GM19193 (cell line): Measurements from ENCODE around the gene BHLHA15.

Experiments used
- POLR2A ChIP-seq: IDR thresholded peaks from 4 replicates; pipeline ENCODE4 v1.6.1; 2011; ENCODE audit not compliant: insufficient read depth, insufficient read length; ENCODE audit errors: extremely low read depth

BHLHA15 gene

GRCh38 chr7:98211221-98211675 is at the start of gene BHLHA15:
Gene BHLHA15 (plus strand): TSS chr7:98211439. CDS start chr7:98212310, 871 bp downstream.
- TF ChIP-seq POLR2A, result no peak

GRCh38 chr7:98162758-98163157 is 48.5 kb upstream of the BHLHA15 start:
- TF ChIP-seq POLR2A, result no peak

GRCh38 chr7:98163269-98163668 is 48.0 kb upstream of the BHLHA15 start:
- no peak for TF ChIP-seq POLR2A

GRCh38 chr7:98163704-98164494 is 47.3 kb upstream of the BHLHA15 start:
- TF ChIP-seq POLR2A, result no peak

GRCh38 chr7:98165827-98166667 is 45.2 kb upstream of the BHLHA15 start:
- no peak for TF ChIP-seq POLR2A

GRCh38 chr7:98166668-98166970 is 44.6 kb upstream of the BHLHA15 start:
- no peak for TF ChIP-seq POLR2A

GRCh38 chr7:98167653-98168052 is 43.6 kb upstream of the BHLHA15 start:
- TF ChIP-seq POLR2A, result no peak

- no peak for TF ChIP-seq POLR2A
Observed at GRCh38 chr7:98168181-98168903, 42.9 kb upstream of the BHLHA15 start.

- no peak for TF ChIP-seq POLR2A
Observed at GRCh38 chr7:98168904-98169621, 42.2 kb upstream of the BHLHA15 start.

- TF ChIP-seq POLR2A, result no peak
Observed at GRCh38 chr7:98170966-98171365, 40.3 kb upstream of the BHLHA15 start.

- TF ChIP-seq POLR2A, result no peak
Observed at GRCh38 chr7:98171449-98171848, 39.8 kb upstream of the BHLHA15 start.

- no peak for TF ChIP-seq POLR2A
Observed at GRCh38 chr7:98174334-98175259, 36.6 kb upstream of the BHLHA15 start.

- TF ChIP-seq POLR2A, result no peak
Observed at GRCh38 chr7:98175260-98175940, 35.8 kb upstream of the BHLHA15 start.
